IPS-18c (cell line): ENCODE data around the gene STOML2.

Source experiments
- H3K4me3 ChIP-seq: 2 replicates; pipeline ENCODE4 v1.7.0; 2013; ENCODE audit warnings: low read depth, mild to moderate bottlenecking, low read length, moderate library complexity; ENCODE audit not compliant: insufficient read depth
- H3K9me3 ChIP-seq: one replicate; pipeline ENCODE4 v1.6.1; 2013; ENCODE audit warnings: mild to moderate bottlenecking, low read length, moderate library complexity; ENCODE audit not compliant: control insufficient read depth, insufficient read depth

Gene STOML2

DNA sequence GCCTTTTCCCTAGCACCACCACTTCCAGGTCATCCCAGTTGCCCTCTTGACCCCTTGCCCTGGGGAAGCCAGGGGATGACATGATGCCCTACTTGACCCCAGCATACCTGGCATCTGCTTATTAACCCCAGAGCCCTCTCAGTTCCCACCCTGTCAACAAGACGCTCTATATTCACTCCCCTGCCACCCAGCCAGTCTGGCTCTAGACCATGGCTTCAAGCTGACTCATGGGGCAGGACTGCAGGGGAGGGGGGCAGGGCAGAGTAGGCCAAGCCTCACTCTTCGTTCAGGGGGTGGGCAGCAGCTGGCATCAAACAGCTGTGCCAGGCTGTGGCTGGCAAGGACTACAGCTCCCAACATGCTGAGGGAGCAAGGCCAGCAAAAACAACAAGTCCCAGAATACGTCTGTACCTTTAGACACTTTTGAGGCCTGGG lies 7.4 kb upstream of the STOML2 start:
- H3K4me3 ChIP-seq = no peak overlapping the region

DNA sequence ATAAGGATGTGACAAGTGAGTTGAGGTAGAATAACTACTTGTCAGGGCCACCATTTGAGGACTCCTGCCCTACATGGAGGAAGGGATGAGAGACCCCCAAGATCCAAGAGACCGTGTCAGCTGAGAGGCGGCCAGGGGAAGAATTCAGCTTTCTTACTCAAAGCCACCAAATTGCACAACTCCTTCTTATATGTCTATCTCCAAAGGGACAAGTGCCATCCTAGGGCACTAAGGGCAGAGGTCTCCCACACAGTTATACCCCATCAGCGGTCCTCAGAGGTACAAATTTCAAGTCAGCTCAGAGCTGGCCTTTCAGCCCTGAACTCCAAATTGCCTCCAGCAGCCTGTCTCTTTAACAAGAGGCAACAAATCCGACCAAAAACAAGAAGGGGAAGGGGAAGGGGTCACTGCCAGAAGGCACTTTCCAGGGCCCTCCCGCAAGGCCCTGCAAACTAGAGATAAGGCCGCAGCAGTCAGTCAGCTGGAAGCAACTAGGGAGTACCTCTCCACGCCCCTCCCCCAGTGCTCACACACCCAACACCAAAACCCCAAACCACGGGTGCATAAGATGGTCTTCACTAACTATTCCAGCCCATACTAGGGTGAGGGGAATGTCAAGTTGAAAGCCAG lies 6.1 kb upstream of the STOML2 start:
- Histone ChIP-seq H3K4me3 (no peak overlapping the region), H3K9me3 (no peaks in the 10 kb centered on the region)

More for the DNA sequence above, 7.4 kb upstream of the STOML2 start:
- H3K9me3 ChIP-seq = no peaks in the 10 kb centered on the region

DNA sequence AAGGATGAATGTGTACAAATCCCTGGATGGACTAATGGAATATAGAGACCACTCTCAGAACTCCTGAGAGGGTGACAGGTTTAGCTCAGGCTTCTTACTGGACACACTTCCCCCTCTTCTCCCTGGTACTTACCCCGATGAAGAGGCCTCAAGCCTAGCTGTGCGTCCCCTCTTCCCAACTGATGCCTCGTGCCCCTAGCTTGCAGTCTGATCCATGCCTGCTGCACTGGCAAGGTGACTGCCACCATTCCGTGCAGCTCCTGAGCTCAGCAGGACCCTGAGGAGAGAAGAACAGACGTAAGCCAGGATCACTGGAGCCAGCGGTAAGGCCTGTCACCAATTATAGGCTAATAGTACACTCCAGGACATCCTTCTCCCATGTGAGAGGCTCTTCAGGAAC lies 5.5 kb upstream of the STOML2 start:
- Histone ChIP-seq H3K9me3 (no peaks in the 10 kb centered on the region), H3K4me3 (no peak overlapping the region)

DNA sequence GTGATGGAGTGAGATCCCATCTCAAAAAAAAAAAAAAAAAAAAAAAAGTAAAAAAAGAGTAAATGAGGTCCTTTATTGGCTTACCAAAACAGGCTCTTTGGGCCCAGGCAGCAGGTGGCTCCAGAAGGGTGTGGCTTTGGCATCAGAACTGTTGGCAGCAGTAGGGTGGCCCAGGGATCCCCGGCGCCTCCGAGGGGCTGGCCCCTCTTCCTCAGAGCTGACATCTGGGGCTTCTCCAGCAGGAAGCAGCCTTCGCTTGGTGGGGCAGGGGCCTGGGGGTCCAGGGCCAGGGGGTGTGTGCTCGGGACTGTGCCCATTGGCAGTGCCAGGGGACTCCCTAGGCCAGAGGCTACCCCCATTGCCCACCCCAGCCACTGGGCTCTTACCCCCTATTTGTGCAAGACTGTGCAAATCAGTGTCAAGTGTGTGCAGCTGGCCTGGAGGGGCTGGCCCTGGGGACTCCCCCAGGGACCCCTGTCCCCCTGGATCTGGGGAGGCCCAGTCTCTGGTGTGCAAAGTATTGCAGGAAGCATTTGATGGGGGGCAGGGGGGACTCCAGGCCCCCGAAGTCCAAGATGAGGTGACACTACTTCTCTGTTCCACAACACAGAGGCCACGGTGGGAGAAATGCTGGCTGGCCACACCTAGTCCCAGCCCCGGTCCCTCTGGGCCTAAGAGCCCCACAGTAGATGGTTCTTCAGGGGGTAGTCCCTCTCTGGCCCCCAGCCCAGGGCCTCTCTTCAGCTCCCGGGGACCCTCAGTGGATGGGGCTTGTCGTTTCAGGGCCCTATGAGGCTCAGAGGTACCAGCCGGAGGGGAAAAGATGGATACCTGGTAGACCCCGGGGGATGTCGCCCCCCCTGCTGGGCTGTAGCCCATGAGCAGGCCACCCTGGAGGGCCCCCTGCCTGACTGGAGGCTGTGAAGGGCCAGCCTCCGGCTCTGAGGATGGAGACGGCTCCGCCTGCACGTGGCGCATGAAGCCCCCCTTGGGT lies 4.7 kb upstream of the STOML2 start:
- no peak overlapping the region for H3K4me3 ChIP-seq
- H3K9me3 ChIP-seq = no peaks in the 10 kb centered on the region

DNA sequence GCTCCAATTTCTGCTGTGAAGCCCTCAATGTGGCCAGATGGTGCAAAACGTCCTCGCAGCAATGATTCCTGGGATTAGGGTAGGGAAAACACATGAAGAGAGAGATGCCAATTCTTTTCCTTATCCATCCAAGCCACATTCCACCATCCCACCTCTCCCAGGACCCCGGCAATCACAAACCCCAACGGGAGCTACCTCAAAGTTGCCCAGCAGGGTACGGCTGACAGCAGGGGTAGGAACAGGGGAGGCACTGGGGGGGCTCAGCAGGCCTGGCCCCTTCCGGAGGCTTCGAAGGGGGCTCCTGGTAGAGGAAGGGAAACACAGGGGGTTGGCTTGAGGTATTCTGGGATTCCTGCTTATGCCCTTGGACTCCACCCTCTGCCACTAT lies 3.4 kb upstream of the STOML2 start:
- H3K4me3 ChIP-seq = no peak overlapping the region

DNA sequence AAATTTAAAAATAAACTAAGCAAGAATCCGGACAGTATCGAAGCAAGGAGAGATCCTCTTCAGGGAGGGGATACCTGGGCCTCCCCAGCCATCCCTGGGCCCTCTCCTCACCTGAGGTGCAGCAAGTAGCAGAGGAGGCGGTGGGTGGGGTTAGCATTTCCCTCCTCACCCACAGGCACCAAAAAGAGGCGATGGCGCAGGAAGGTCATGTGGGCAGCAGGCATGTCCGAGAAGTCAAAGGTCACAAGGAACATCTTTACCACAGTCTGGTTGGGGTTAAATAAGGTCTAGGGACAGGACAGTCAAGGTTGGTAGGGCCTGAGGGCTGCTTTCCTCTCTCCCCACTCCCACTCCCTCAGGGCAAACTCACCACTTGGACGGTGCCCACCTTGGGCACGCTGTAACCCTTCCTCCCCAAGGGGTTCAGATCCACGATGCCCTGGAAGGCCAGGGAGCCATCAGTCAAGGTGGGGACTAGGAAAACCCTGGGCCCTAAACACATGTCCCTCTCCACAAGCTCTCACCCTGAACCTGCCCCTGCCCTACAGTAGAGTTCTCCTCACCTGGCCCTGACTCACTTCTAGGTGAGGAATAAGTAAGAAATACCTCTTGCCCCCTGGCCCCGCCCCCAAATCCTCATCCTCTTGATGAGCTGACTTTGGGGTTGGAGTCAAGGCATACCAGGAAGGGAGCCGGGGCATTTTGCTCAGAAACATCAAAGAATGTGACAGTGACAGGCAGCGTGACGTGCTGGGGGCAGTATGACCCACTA lies 2.8 kb upstream of the STOML2 start:
- H3K9me3 ChIP-seq = no peaks in the 10 kb centered on the region
- no peak overlapping the region for H3K4me3 ChIP-seq

More for the DNA sequence above, 3.4 kb upstream of the STOML2 start:
- no peaks in the 10 kb centered on the region for H3K9me3 ChIP-seq

DNA sequence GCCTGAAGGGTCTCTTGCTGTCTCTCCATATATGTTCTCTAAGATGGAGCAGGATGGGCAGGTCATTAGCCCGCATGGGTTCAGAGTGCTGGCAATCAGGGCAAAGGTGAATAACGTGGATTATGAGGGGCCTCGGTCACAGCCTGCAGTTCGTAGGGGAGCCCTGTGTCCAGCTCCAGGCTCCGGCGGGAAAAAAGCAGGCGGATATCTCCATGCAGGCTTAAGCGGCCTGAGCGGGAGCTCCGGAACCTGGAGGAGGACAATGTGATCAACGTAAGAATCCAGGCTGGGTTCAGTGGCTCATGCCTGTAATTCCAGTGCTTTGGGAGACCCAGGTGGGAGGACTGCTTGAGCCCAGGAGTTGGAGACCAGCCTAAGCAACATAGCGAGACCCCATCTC lies 2.2 kb upstream of the STOML2 start:
- H3K9me3 ChIP-seq = no peaks in the 10 kb centered on the region
- no peak overlapping the region; the same call in 1 of the 2 replicates for H3K4me3 ChIP-seq

DNA sequence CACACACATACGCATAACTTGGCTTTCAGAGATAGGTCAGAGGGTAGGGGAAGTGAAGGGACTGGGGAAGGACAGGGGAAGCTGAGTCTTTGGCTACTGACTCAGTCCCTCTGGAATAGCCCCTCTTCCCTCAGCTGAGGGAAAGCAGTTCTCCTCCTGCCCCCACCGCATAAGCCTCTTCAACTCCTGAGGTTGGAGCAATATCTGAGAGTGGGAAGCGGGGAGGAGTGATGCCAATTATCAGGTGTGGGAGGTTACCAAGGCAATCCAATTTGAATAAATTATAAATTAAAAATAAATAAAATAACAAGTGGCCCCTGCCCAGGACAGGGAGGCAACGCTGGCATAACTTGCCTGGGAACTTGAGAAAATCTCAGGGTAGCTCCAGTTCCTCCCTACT lies 1.7 kb upstream of the STOML2 start:
- Histone ChIP-seq H3K4me3 (no peak overlapping the region), H3K9me3 (no peaks in the 10 kb centered on the region)

DNA sequence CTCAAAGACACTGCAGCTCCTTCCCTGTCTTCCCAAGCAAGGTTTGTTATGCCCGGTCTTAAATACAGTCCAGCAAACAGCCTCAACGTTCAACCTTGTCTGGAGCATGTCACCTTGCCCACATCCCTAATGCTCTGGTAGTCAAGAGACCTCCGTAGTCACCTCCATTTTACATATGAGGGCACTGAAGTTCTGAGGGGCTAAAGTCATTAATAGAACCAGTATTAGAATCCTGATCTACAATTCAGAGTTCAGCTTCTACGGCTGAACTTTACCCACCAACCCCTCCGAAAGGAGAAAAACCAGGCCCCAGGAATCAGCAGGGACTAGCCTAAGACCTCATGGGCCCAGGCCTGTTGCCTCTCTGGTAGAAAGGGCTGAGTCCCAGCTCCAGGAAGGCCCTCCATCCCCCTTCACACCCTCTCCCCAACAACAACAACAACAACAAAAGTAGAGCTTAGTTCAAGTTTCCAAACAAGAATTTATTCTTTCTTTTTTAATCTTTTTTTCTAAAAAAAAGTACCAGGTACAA lies 795 bp upstream of the STOML2 start:
- Histone ChIP-seq H3K4me3 (peak overlapping the region; percentile 75), H3K9me3 (no peaks in the 10 kb centered on the region)

DNA sequence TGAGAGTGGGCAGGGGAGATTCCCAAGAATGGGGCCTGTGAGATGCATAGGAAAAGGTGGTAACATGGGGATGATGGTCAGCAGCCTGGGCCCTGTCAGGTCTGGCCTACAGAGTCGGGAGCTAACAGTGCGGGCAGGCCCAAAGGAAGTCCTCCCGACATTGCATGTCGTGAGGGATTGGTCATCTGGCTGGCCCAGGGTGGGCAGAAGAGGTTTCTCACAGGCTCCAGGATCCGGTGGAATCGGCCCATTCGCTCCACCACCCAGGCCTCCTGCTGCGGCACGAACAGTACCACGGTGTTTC lies 514 bp downstream of the STOML2 start:
- Histone ChIP-seq H3K4me3 (peak overlapping the region; percentile 75), H3K9me3 (no peaks in the 10 kb centered on the region)

DNA sequence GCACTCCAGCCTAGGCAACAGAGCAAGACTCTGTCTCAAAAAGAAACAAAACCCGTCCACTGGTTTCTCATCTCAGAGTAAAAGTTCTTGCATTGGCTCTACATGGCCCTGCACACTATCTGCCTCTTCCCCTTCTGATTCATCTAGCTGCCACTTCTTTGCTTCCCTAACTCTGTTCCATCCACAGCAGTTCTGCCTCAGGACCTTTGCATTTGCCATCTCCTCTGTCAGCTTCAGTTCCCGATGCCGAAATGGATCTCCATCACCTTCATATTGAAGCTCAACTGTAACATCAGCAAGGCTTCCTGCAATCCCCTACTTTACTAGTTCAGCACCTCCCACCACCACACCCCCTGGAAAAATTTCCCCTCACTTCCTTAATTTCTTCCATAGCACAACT lies 5.4 kb downstream of the STOML2 start:
- no peaks in the 10 kb centered on the region for H3K9me3 ChIP-seq
- no peak overlapping the region for H3K4me3 ChIP-seq

DNA sequence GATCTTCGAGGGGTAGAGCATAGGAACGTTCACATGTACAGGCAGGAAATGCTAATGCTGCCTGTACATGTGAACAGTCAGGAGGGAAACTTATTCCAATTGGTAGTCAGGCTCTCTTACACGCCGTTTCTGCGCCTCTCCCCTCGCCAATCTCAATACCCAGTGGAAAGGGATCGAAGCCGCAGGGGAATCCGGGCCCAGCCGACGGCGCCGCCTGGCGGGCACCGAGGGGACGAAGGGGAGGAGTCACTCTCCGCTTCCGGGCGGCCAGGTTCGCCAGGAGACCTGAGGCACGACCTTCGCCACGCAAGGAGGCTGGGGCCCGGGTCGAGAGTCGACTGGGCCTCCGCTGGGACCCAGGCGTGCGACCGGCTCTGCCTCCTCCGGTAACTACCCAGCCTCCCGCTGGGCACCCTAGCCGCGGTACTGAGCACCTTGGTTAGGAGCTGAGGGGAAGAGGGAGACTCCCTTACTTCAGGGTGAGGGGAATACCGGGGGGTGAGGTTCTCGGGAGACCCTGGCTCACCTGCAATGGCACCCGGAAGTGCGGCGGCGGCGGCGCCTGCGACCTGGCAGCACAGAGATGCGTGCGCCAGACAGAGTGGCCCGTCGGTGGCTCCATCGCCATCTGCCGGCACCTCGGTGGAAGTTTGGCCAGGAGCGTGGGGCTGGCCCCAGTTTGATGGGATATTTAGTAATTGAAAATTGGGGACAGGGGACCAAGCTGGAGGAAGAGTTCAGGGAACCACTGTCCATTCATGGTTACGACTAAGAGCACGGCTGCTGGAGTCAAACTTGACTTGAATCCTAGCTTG lies 6.7 kb downstream of the STOML2 start, which contains the start of gene PIGO:
Gene PIGO, minus strand, starts transcription at position 557 of the 815 bp plus-strand sequence. CDS start 1,026 bp downstream, outside the sequence.
- Histone ChIP-seq H3K4me3 (peak within 1 kb of the TSS; percentile 99), H3K9me3 (no peaks in the 10 kb centered on the region)

DNA sequence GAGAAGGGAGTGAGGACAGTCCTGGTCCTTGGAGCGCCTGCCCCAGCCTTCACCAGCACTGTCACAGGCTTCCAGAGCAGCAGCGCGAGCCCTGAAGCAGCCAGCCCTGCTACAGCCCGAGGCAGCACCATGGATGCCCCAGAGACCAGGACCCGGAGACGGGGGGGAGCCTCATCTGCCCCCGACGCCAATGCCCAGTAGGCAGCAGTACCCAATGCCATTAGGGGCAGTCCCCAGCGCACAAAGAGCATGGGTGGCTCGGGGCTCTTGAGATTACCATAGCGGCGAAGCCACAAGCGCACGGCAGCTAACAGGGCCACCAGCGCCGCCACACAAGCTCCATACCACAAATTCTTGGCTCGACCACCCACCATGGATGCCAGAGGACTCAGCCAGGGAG lies 11.4 kb downstream of the STOML2 start:
- Histone ChIP-seq H3K4me3 (no peak overlapping the region), H3K9me3 (no peaks in the 10 kb centered on the region)

DNA sequence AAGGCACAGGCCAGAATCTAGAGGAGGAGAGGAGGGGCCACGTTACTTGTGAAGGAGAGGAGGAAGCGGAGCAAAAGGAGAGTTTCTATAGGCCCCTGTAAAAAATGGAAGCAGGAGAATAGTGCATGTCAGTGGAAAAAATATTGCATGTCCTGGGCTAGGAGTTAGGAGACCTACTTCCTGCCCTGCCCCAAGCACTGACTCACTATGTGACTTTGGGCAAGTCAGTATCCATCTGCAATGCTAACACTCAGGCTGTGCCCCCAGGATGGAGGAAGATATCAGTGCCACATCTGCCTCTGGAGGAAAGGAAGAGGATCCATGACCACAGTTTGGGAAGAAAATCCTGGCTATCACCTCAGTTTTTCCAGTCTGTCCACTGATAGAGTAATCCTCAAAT lies 13.5 kb downstream of the STOML2 start:
- Histone ChIP-seq H3K4me3 (no peak overlapping the region), H3K9me3 (no peaks in the 10 kb centered on the region)

DNA sequence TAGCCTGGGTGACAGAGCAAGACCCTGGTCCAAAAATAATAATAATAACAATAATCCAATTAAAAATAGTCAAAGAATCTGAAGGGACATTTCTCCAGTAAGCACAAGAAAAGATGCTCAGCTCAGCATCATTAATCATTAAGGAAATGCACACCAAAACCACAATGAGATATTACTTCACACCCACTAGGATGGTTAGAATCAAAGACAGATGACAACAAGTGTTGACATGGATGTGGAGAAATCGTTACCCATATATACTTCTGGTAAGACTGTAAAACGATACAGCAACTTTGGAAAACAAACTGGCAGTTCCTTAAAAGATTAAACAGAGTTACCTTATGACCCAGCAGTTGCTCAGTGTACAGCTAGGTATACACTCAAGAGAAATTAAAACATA lies 17.9 kb downstream of the STOML2 start:
- Histone ChIP-seq H3K4me3 (no peak overlapping the region), H3K9me3 (no peaks in the 10 kb centered on the region)

DNA sequence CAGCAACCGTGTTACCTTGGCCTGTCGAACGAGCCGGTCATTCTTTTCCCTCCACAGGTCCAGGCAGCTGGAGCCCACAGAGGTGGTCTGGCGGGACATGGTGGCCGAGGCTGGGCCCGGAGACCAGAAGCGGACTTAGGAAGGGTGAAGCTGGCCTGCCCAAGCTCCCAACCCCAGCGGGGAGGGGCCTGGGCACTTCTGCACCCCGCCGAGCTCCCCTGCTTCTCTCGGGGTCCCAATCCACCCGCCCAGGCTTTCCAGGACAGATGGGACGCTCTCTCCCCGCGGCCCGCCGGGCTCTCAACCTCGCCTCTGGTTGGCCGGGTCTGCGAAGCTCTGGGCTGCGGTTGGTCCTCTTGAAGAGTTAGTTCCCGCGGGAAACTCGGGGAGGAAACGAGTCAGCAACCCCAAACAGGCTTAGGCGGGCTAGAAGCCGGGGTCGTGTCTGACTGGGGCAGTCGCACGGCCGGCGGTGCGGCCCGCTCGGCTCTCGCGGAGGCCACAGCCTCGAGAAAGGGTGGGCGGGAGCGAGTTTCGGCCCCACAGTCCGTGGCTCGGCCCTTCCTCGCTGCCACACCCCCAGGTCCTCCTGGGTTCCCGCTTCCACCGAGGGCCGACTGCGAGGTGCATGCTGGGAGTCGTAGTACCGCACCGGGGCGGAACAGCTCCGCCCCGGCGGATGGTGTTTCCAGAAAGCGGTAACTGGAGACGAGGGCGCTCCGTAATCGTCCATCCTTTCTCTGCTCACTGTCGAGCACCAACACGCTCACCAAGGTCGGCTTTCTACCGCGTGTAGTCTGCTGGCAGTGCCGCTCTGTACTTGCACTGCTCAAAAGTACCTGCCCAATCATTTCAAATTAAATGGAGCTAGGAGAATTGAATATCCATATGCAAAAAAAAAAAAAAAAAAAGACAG lies 23.2 kb downstream of the STOML2 start, which contains the start of gene FANCG:
Gene FANCG, minus strand, starts transcription at position 517 of the 916 bp plus-strand sequence. Its CDS starts 418 bp downstream, at position 99.
- Histone ChIP-seq H3K9me3 (no peaks in the 10 kb centered on the region), H3K4me3 (peak within 1 kb of the TSS; percentile 85)
